GM23338 (cell line): Measurements from ENCODE around the gene LCOR. TPM values are rescaled to one million over a fixed set of nuclear protein-coding genes. Genes with fewer than 3 reads are reported as not detected.

Source experiments
- ATAC-seq: fragments of 200-7000 bp; cut with Tn5 transposase; 3 replicates; pipeline ENCODE4 v1.9.1; 2020
- DNase-seq: peaks from one replicate; pipeline ENCODE4 v3.0.0-alpha.2; 2015; ENCODE audit warnings: low spot score
- H2AFZ ChIP-seq: fragments of 200-600 bp; sonication (generic); 2 replicates; pipeline ENCODE4 v1.8.0; 2016; ENCODE audit warnings: antibody characterized with exemption, mild to moderate bottlenecking, moderate library complexity
- H3F3A ChIP-seq: fragments of 200-600 bp; sonication (generic); replicated peaks from 2 replicates; pipeline ENCODE4 v1.8.0; 2017; ENCODE audit warnings: antibody characterized with exemption, mixed run types, low read depth
- H3K27ac ChIP-seq: fragments of 200-600 bp; sonication (generic); 2 replicates; pipeline ENCODE4 v1.6.1; 2016; ENCODE audit warnings: low read depth
- H3K27me3 ChIP-seq: fragments of 200-600 bp; sonication (generic); 2 replicates; pipeline ENCODE4 v1.8.0; 2016; ENCODE audit warnings: mild to moderate bottlenecking, mixed run types, moderate library complexity; ENCODE audit not compliant: insufficient read depth
- H3K36me3 ChIP-seq: fragments of 200-600 bp; sonication (generic); 2 replicates; pipeline ENCODE4 v1.8.0; 2016; ENCODE audit warnings: mild to moderate bottlenecking; ENCODE audit not compliant: insufficient read depth
- H3K4me1 ChIP-seq: fragments of 200-600 bp; sonication (generic); 2 replicates; pipeline ENCODE4 v1.8.0; 2016; ENCODE audit warnings: mild to moderate bottlenecking, moderate library complexity; ENCODE audit not compliant: insufficient read depth
- H3K4me2 ChIP-seq: fragments of 200-600 bp; sonication (generic); 2 replicates; pipeline ENCODE4 v1.7.1; 2017; ENCODE audit warnings: mixed run types
- H3K4me3 ChIP-seq: fragments of 200-600 bp; sonication (generic); 2 replicates; pipeline ENCODE4 v1.6.1; 2016; ENCODE audit warnings: mixed run types
- H3K79me2 ChIP-seq: fragments of 200-600 bp; sonication (generic); replicated peaks from 2 replicates; pipeline ENCODE4 v1.8.0; 2017; ENCODE audit warnings: mild to moderate bottlenecking; ENCODE audit not compliant: insufficient read depth
- H3K9me2 ChIP-seq: fragments of 200-600 bp; sonication (generic); 2 replicates; pipeline ENCODE4 v1.8.0; 2017; ENCODE audit not compliant: insufficient read depth
- H4K20me1 ChIP-seq: fragments of 200-600 bp; sonication (generic); replicated peaks from 2 replicates; pipeline ENCODE4 v1.8.0; 2017; ENCODE audit warnings: mild to moderate bottlenecking; ENCODE audit not compliant: insufficient read depth
- H3K27ac Mint-ChIP-seq: 2 replicates; pipeline ENCODE4 v1.8.0; 2020; ENCODE audit warnings: inconsistent platforms, mild to moderate bottlenecking, moderate library complexity, mixed read lengths
- H3K27me3 Mint-ChIP-seq: 3 replicates; pipeline ENCODE4 v1.8.0; 2022; ENCODE audit warnings: low read depth, mild to moderate bottlenecking, moderate library complexity, mixed read lengths, inconsistent platforms; ENCODE audit not compliant: insufficient read depth, poor library complexity
- H3K36me3 Mint-ChIP-seq: 3 replicates; pipeline ENCODE4 v1.8.0; 2021; ENCODE audit warnings: low read depth, mild to moderate bottlenecking, inconsistent platforms, moderate library complexity, mixed read lengths
- H3K4me1 Mint-ChIP-seq: 3 replicates; pipeline ENCODE4 v1.8.0; 2020; ENCODE audit warnings: mild to moderate bottlenecking, inconsistent platforms, mixed read lengths
- H3K4me3 Mint-ChIP-seq: 3 replicates; pipeline ENCODE4 v1.8.0; 2021; ENCODE audit warnings: moderate library complexity, mild to moderate bottlenecking, inconsistent platforms, mixed read lengths
- H3K9me3 Mint-ChIP-seq: 3 replicates; pipeline ENCODE4 v1.8.0; 2020; ENCODE audit warnings: moderate library complexity, mild to moderate bottlenecking, inconsistent platforms, mixed read lengths
- CREB1 ChIP-seq: fragments of 250-450 bp; sonication (Bioruptor Pico); IDR thresholded peaks from 2 replicates; pipeline ENCODE4 v1.5.0; 2020; ENCODE audit warnings: low read depth, mild to moderate bottlenecking, moderate library complexity
- CTCF ChIP-seq, 2 experiments: fragments of 200-600 bp in 1 of 2; sonication (generic) in 1 of 2; conservative IDR thresholded peaks; 2 replicates each; pipeline versions ENCODE4 v1.5.1 to v1.6.1; 2016 to 2017; ENCODE audit warnings: antibody characterized with exemption in 2 of 2, low read depth in 2 of 2, mild to moderate bottlenecking in 2 of 2, moderate library complexity in 1 of 2
- EZH2 ChIP-seq: fragments of 200-600 bp; sonication (generic); IDR thresholded peaks from one replicate; pipeline ENCODE4 v1.8.0; 2017; ENCODE audit warnings: antibody characterized with exemption, mild to moderate bottlenecking, low read depth; ENCODE audit not compliant: unreplicated experiment
- EZH2phosphoT487 ChIP-seq: fragments of 200-600 bp; sonication (generic); IDR thresholded peaks from one replicate; pipeline ENCODE4 v1.8.1; 2018; ENCODE audit warnings: antibody characterized with exemption; ENCODE audit not compliant: unreplicated experiment
- JUNB ChIP-seq: IDR thresholded peaks from one replicate; pipeline ENCODE4 v1.6.1; 2016; ENCODE audit warnings: antibody characterized with exemption; ENCODE audit not compliant: unreplicated experiment
- NANOG ChIP-seq: IDR thresholded peaks from 2 replicates; pipeline ENCODE4 v1.6.1; 2016; ENCODE audit warnings: antibody characterized with exemption, borderline replicate concordance
- POLR2AphosphoS5 ChIP-seq: IDR thresholded peaks from 2 replicates; pipeline ENCODE4 v1.6.1; 2016; ENCODE audit warnings: antibody characterized with exemption, low read depth
- REST ChIP-seq: IDR thresholded peaks from one replicate; pipeline ENCODE4 v1.6.1; 2018; ENCODE audit warnings: antibody characterized with exemption; ENCODE audit not compliant: unreplicated experiment
- STAT1 ChIP-seq: IDR thresholded peaks from one replicate; pipeline ENCODE4 v1.6.1; 2016; ENCODE audit warnings: antibody characterized with exemption; ENCODE audit not compliant: unreplicated experiment
- ZNF114 ChIP-seq: fragments of 250-450 bp; sonication (Bioruptor Pico); IDR thresholded peaks from 2 replicates; pipeline ENCODE4 v1.5.0; 2020; ENCODE audit warnings: mild to moderate bottlenecking, moderate library complexity
- ZNF331 ChIP-seq: fragments of 250-450 bp; sonication (Bioruptor Pico); IDR thresholded peaks from 2 replicates; pipeline ENCODE4 v1.5.0; 2020; ENCODE audit warnings: low read depth, mild to moderate bottlenecking, moderate library complexity
- ZNF462 ChIP-seq: fragments of 250-450 bp; sonication (Bioruptor Pico); IDR thresholded peaks from 2 replicates; pipeline ENCODE4 v1.5.0; 2020; ENCODE audit warnings: mild to moderate bottlenecking, moderate library complexity
- polyA plus RNA-seq: library from polyadenylated mRNA; unstranded; fragments of >200 nt; fragmentation: Nextera tagmentation; extraction: Ambion mirVana; gene quantifications from 2 replicates; pipeline ENCODE4 v1.2.1, GENCODE V29; 2016
- total RNA-seq: library from RNA; depleted of rRNA; stranded (reverse); fragments of >200 nt; shearing (Covaris generic); gene quantifications from 2 replicates; pipeline ENCODE4 v1.2.3, GENCODE V29; 2014
- TF ChIP-seq, protein P1 (sequence below): IDR thresholded peaks from 2 replicates; pipeline ENCODE4 v1.6.1; 2016; ENCODE audit warnings: antibody characterized with exemption

LCOR gene
- total and polyA plus RNA-seq, 2 experiments from 2014 or later = 6.9 to 14.9 TPM

GRCh38 chr10:96991313-96991841 lies 159.3 kb downstream of the LCOR start:
- peaks cover 10% of the 10 kb centered on the region; the same call in 2 of the 3 replicates for H3K4me1 Mint-ChIP-seq
- H3K4me3 ChIP-seq = no peak overlapping the region
- H3K9me3 Mint-ChIP-seq = no peaks in the 10 kb centered on the region
- no peaks in the 10 kb centered on the region for H3K9me2 ChIP-seq
- peaks cover 2% of the 10 kb centered on the region for H3K27me3 Mint-ChIP-seq
- DNase-seq (no peak), ATAC-seq (no peak)
- no peaks in the 10 kb centered on the region for H4K20me1 ChIP-seq
- H2AFZ ChIP-seq = no peak overlapping the region
- H3K27ac ChIP-seq = no peak overlapping the region
- no peaks in the 10 kb centered on the region for H3K79me2 ChIP-seq
- H3K36me3 ChIP-seq = no peaks in the 10 kb centered on the region
- H3K27ac Mint-ChIP-seq = no peak overlapping the region
- TF ChIP-seq CREB1 (CRISPR knock-in tag) (no peak), NANOG (no peak), REST (no peak), STAT1 (no peak), ZNF462 (no peak), ZNF114 (CRISPR knock-in tag) (no peak), ZNF331 (no peak), EZH2phosphoT487 (no peak), POLR2AphosphoS5 (no peak), CTCF (conservative IDR thresholded peaks at IDR 0.05; ENCODE audit: low read depth in 2 of 2) (no peak), EZH2 (no peak), JUNB (no peak)
- TF ChIP-seq, protein P1, sequence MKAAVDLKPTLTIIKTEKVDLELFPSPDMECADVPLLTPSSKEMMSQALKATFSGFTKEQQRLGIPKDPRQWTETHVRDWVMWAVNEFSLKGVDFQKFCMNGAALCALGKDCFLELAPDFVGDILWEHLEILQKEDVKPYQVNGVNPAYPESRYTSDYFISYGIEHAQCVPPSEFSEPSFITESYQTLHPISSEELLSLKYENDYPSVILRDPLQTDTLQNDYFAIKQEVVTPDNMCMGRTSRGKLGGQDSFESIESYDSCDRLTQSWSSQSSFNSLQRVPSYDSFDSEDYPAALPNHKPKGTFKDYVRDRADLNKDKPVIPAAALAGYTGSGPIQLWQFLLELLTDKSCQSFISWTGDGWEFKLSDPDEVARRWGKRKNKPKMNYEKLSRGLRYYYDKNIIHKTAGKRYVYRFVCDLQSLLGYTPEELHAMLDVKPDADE = no peak
- no peak overlapping the region for H3K4me3 Mint-ChIP-seq
- H3K4me2 ChIP-seq = no peak overlapping the region
- H3F3A ChIP-seq = no peaks in the 10 kb centered on the region
- H3K27me3 ChIP-seq = no peaks in the 10 kb centered on the region
- no peaks in the 10 kb centered on the region for H3K36me3 Mint-ChIP-seq
- H3K4me1 ChIP-seq = no peaks in the 10 kb centered on the region
